Nephron (organoid): ENCODE results near the gene APOBEC3G.
A peak's percentile ranks its signal among the peaks of the same experiment; 100 is the strongest.

Source experiments
- H3K27ac Mint-ChIP-seq, 3 experiments: 2 replicates each; pipeline ENCODE4 v1.8.0; 2020; ENCODE audit warnings: mixed read lengths in 3 of 3, mild to moderate bottlenecking in 2 of 3, moderate library complexity in 1 of 3
- H3K27me3 Mint-ChIP-seq: 2 replicates; pipeline ENCODE4 v1.8.0; 2021; ENCODE audit warnings: low read depth, mild to moderate bottlenecking, moderate library complexity, mixed read lengths
- H3K36me3 Mint-ChIP-seq: 2 replicates; pipeline ENCODE4 v1.8.0; 2020; ENCODE audit warnings: low read depth, mixed read lengths
- H3K4me1 Mint-ChIP-seq: 2 replicates; pipeline ENCODE4 v1.8.0; 2020; ENCODE audit warnings: mixed read lengths
- H3K4me3 Mint-ChIP-seq, 3 experiments: 2 replicates each; pipeline ENCODE4 v1.8.0; 2020; ENCODE audit warnings: mild to moderate bottlenecking in 3 of 3, mixed read lengths in 3 of 3, moderate library complexity in 2 of 3
- H3K9me3 Mint-ChIP-seq: 2 replicates; pipeline ENCODE4 v1.8.0; 2020; ENCODE audit warnings: mixed read lengths
- TF ChIP-seq, protein P1 (sequence below), 3 experiments: fragments of 200-600 bp; sonication (generic); IDR thresholded peaks; one replicate each; pipeline ENCODE4 v1.5.0; 2021; ENCODE audit warnings: antibody characterized with exemption in 3 of 3; ENCODE audit not compliant: unreplicated experiment in 3 of 3

Gene APOBEC3G

DNA sequence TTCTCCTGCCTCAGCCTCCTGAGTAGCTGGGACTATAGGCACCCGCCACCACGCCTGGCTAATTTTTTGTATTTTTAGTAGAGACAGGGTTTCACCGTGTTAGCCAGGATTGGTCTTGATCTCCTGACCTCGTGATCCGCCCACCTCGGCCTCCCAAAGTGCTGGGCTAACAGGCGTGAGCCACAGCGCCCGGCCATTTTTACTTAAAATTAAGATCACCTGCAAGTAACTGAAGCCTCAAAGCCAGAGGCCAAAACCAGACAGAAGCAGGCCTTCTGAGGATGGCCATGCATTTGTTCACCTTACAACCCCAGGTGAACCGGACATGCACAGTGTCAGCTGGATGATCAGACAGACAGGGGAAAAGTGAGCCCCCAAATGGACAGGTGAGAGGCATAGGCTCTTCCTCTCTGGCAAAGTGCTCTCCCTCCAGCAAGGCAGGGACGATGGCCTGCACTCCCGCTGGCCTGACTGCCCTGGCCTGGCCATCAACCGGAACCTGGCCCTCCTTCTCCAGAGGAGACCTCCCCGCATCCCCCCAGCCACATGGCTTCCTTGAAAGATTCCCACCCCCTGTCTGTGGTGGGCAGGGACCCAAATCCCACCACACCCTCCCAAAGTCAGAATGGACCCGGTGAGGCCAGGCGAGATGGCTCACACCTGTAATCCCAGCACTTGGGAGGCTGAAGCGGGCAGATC lies 45.8 kb downstream of the APOBEC3G start:
- H3K27me3 Mint-ChIP-seq, result peaks cover 7% of the 10 kb centered on the region
- no peaks in the 10 kb centered on the region for H3K9me3 Mint-ChIP-seq
- TF ChIP-seq, protein P1, sequence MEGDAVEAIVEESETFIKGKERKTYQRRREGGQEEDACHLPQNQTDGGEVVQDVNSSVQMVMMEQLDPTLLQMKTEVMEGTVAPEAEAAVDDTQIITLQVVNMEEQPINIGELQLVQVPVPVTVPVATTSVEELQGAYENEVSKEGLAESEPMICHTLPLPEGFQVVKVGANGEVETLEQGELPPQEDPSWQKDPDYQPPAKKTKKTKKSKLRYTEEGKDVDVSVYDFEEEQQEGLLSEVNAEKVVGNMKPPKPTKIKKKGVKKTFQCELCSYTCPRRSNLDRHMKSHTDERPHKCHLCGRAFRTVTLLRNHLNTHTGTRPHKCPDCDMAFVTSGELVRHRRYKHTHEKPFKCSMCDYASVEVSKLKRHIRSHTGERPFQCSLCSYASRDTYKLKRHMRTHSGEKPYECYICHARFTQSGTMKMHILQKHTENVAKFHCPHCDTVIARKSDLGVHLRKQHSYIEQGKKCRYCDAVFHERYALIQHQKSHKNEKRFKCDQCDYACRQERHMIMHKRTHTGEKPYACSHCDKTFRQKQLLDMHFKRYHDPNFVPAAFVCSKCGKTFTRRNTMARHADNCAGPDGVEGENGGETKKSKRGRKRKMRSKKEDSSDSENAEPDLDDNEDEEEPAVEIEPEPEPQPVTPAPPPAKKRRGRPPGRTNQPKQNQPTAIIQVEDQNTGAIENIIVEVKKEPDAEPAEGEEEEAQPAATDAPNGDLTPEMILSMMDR (IDR thresholded peaks at IDR 0.05; ENCODE audit: unreplicated experiment in 3 of 3), result no peak
- peaks cover 4% of the 10 kb centered on the region for H3K4me1 Mint-ChIP-seq
- no peak overlapping the region for H3K27ac Mint-ChIP-seq
- H3K4me3 Mint-ChIP-seq, result no peak overlapping the region
- H3K36me3 Mint-ChIP-seq, result no peaks in the 10 kb centered on the region

DNA sequence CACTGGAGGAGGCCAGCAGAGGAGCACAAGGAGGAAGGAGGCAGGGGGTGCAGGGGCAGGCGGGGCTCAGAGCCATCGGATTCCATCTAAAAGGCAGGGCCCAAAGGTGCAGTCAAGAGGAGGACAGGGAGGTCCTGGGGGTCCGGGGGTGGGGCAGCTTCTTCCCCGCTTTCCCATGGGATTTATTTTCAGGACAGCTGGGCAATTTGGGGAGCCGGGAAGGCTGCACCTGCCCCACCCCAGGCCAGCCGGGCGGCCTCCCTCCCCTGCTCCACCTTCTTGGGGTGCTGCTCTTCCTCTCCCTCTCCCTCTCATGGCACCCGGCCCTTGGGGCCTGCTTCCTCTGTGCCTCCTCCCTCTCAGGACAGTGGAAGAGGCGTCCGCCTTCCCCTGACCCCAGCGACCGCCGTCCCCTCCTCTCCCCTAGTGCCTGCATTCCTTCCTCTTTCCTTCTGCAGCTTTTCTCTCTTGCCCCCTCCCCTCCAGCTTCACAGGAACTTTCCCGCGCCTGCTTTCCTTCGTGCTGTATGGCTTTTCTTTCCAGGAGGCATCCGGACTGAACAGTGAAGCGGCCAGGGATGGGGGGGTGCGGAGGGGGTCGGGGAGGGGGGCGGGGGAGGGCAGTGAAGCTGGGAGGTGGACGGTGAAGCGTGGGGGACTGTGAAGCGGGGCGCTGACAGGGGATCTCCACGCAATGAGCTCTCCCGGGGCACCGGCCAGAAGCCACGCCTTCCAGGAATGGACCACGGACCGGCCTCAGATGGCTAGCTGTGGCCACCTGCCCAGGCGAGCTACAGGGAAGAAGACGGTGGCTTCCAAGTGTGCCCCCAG lies 46.9 kb downstream of the APOBEC3G start:
- Mint-ChIP-seq H3K27me3 (peaks cover 4% of the 10 kb centered on the region), H3K4me1 (peaks cover 4% of the 10 kb centered on the region), H3K4me3 (peak overlapping the region in 2 of 3 experiments; percentile 19 to 21), H3K27ac (no peak overlapping the region), H3K36me3 (no peaks in the 10 kb centered on the region), H3K9me3 (no peaks in the 10 kb centered on the region)
- TF ChIP-seq, protein P1 (IDR thresholded peaks at IDR 0.05; ENCODE audit: unreplicated experiment in 3 of 3), result no peak

DNA sequence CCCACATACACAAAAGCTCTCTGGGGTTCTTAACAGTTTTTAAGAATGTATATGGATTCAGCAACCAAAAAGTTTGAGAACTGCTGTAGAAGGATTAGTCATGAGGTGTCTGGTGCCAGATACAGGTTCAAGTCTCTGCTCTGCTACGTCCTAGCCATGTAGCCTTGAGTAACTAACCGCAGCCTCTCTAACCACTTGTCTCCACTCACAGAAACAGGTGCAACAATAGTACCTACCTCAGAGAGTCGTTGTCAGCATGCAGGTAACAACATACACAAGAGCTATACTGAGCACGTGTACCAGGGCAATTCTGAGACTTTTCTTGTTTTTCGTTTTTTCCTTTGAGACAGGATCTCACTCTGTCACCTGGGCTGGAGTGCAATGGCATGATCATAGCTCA lies 48.5 kb downstream of the APOBEC3G start:
- H3K4me3 Mint-ChIP-seq, result no peak overlapping the region
- no peaks in the 10 kb centered on the region for H3K36me3 Mint-ChIP-seq
- peaks cover 4% of the 10 kb centered on the region for H3K27me3 Mint-ChIP-seq
- H3K9me3 Mint-ChIP-seq, result no peaks in the 10 kb centered on the region
- no peak overlapping the region for H3K27ac Mint-ChIP-seq
- TF ChIP-seq, protein P1 (IDR thresholded peaks at IDR 0.05; ENCODE audit: unreplicated experiment in 3 of 3), result no peak
- peaks cover 7% of the 10 kb centered on the region for H3K4me1 Mint-ChIP-seq

DNA sequence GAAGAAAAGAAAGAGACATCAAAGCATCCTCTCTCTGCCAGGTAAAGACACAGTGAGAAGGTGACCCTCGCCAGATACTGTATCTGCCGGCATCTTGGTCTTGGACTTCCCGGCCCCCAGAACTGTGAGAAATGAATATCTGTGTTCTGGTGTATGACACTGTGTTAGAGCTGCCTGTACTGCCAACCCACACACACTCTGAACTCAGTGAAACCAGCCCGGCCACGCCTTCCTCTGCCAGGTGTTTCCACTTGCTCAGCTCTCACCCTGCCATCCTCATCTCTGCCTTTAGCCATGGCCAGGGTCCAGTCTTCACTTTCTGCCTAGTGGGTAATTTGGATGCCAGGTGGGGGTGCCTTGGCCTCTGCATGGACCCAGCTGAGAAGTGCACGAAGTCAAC lies 51.4 kb downstream of the APOBEC3G start:
- Mint-ChIP-seq H3K4me1 (peaks cover 11% of the 10 kb centered on the region), H3K36me3 (no peaks in the 10 kb centered on the region)

DNA sequence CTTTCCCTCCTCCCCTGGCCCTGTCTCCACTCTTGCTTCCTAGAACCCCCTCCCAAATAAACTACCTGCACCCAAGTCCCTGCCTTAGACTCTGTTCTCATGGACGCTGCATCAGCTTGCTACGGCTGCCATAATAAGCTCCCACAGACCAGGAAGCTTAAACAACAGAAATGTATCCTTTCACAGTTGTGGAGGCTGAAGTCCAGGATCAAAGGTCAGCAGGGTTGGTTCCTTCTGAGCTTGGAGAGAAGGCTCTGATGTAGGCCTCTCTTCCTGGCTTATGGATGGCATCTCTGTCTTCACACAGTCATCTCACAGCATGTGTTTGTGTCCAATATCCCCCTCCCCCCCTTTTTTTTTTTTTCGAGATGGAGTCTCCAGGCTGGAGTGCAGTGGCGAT lies 52.0 kb downstream of the APOBEC3G start:
- H3K4me1 Mint-ChIP-seq, result peaks cover 11% of the 10 kb centered on the region
- no peaks in the 10 kb centered on the region for H3K9me3 Mint-ChIP-seq
- H3K27ac Mint-ChIP-seq, result no peak overlapping the region
- TF ChIP-seq, protein P1 (IDR thresholded peaks at IDR 0.05; ENCODE audit: unreplicated experiment in 3 of 3), result no peak
- no peaks in the 10 kb centered on the region for H3K36me3 Mint-ChIP-seq
- peaks cover 12% of the 10 kb centered on the region for H3K27me3 Mint-ChIP-seq
- no peak overlapping the region for H3K4me3 Mint-ChIP-seq

More for the DNA sequence above, 51.4 kb downstream of the APOBEC3G start:
- no peak overlapping the region for H3K27ac Mint-ChIP-seq
- H3K27me3 Mint-ChIP-seq, result peaks cover 12% of the 10 kb centered on the region
- TF ChIP-seq, protein P1 (IDR thresholded peaks at IDR 0.05; ENCODE audit: unreplicated experiment in 3 of 3), result no peak
- no peak overlapping the region for H3K4me3 Mint-ChIP-seq
- H3K9me3 Mint-ChIP-seq, result no peaks in the 10 kb centered on the region
